DOHH2 (cell line): Measurements from ENCODE around the gene ANXA2.

ENCODE experiments used
- H3F3A ChIP-seq: fragments of 200-600 bp; sonication (generic), shearing (Covaris generic); 2 replicates; pipeline ENCODE4 v1.6.0; 2016; ENCODE audit warnings: antibody characterized with exemption, mild to moderate bottlenecking; ENCODE audit not compliant: control insufficient read depth, insufficient read depth
- H3K27ac ChIP-seq: fragments of 200-600 bp; sonication (generic); 2 replicates; pipeline ENCODE4 v1.5.1; 2014; ENCODE audit warnings: low read depth, mild to moderate bottlenecking, low read length, moderate library complexity
- H3K27me3 ChIP-seq: fragments of 200-600 bp; sonication (generic); 2 replicates; pipeline ENCODE4 v1.6.1; 2014; ENCODE audit warnings: mild to moderate bottlenecking, low read length, mixed read lengths; ENCODE audit not compliant: control insufficient read depth
- H3K36me3 ChIP-seq: fragments of 200-600 bp; sonication (generic); 2 replicates; pipeline ENCODE4 v1.6.1; 2014; ENCODE audit warnings: mild to moderate bottlenecking, low read length, moderate library complexity, mixed read lengths; ENCODE audit not compliant: control insufficient read depth
- H3K4me1 ChIP-seq: fragments of 200-600 bp; sonication (generic); 2 replicates; pipeline ENCODE4 v1.6.1; 2014; ENCODE audit warnings: mild to moderate bottlenecking, low read length, mixed read lengths; ENCODE audit not compliant: control insufficient read depth
- H3K4me2 ChIP-seq: fragments of 200-600 bp; sonication (generic); 2 replicates; pipeline ENCODE4 v1.6.0; 2014; ENCODE audit warnings: mild to moderate bottlenecking, low read length, moderate library complexity
- H3K4me3 ChIP-seq: fragments of 200-600 bp; sonication (generic); 2 replicates; pipeline ENCODE4 v1.5.1; 2014; ENCODE audit warnings: mild to moderate bottlenecking, low read length, mixed read lengths
- H3K79me2 ChIP-seq: fragments of 200-600 bp; sonication (generic); 2 replicates; pipeline ENCODE4 v1.6.1; 2014; ENCODE audit warnings: mild to moderate bottlenecking, low read length, mixed read lengths; ENCODE audit not compliant: control insufficient read depth
- H3K9me2 ChIP-seq: fragments of 200-600 bp; sonication (generic); replicated peaks from 2 replicates; pipeline ENCODE4 v1.6.1; 2014; ENCODE audit warnings: mild to moderate bottlenecking, low read length, mixed read lengths; ENCODE audit not compliant: control insufficient read depth
- H3K9me3 ChIP-seq: fragments of 200-600 bp; sonication (generic); 2 replicates; pipeline ENCODE4 v1.6.1; 2014; ENCODE audit warnings: antibody characterized with exemption, low read length, mixed read lengths; ENCODE audit not compliant: control insufficient read depth, insufficient read depth
- H4K20me1 ChIP-seq: fragments of 200-600 bp; sonication (generic); 2 replicates; pipeline ENCODE4 v1.6.0; 2014; ENCODE audit warnings: low read depth, mild to moderate bottlenecking, antibody characterized with exemption, low read length, moderate library complexity; ENCODE audit not compliant: control insufficient read depth, insufficient read depth
- CTCF ChIP-seq: fragments of 200-600 bp; sonication (generic); IDR thresholded peaks from one replicate; pipeline ENCODE4 v1.5.1; 2014; ENCODE audit warnings: antibody characterized with exemption, mild to moderate bottlenecking, low read depth, low read length; ENCODE audit not compliant: poor library complexity, severe bottlenecking
- EZH2phosphoT487 ChIP-seq: fragments of 200-600 bp; sonication (generic); IDR thresholded peaks from 2 replicates; pipeline ENCODE4 v1.6.1; 2017; ENCODE audit warnings: borderline replicate concordance, mild to moderate bottlenecking, antibody characterized with exemption, low read length, moderate library complexity, mixed read lengths

Gene ANXA2

GRCh38 chr15:60346653-60347052 lies 51.1 kb downstream of the ANXA2 start:
- no peak overlapping the region for H3K4me2 ChIP-seq
- H3K9me3 ChIP-seq: no peaks in the 10 kb centered on the region
- H3K27me3 ChIP-seq: no peaks in the 10 kb centered on the region
- no peaks in the 10 kb centered on the region for H4K20me1 ChIP-seq
- no peaks in the 10 kb centered on the region for H3F3A ChIP-seq
- no peak overlapping the region for H3K4me3 ChIP-seq
- H3K4me1 ChIP-seq: no peaks in the 10 kb centered on the region
- no peaks in the 10 kb centered on the region for H3K79me2 ChIP-seq
- no peak overlapping the region for H3K27ac ChIP-seq
- H3K36me3 ChIP-seq: no peaks in the 10 kb centered on the region
- no peak for TF ChIP-seq EZH2phosphoT487
- no peak for TF ChIP-seq CTCF
- no peaks in the 10 kb centered on the region for H3K9me2 ChIP-seq

- Histone ChIP-seq H3K27me3 (no peaks in the 10 kb centered on the region), H3K27ac (no peak overlapping the region), H3K9me3 (no peaks in the 10 kb centered on the region), H3K36me3 (no peaks in the 10 kb centered on the region), H3F3A (no peaks in the 10 kb centered on the region), H4K20me1 (no peaks in the 10 kb centered on the region), H3K9me2 (no peaks in the 10 kb centered on the region), H3K4me1 (no peaks in the 10 kb centered on the region), H3K4me2 (no peak overlapping the region), H3K79me2 (no peaks in the 10 kb centered on the region), H3K4me3 (no peak overlapping the region)
- TF ChIP-seq CTCF: no peak
- TF ChIP-seq EZH2phosphoT487: no peak
These were observed 51.7 kb downstream of the ANXA2 start for GRCh38 chr15:60346077-60346476.

- Histone ChIP-seq H3K9me3 (no peaks in the 10 kb centered on the region), H3K9me2 (no peaks in the 10 kb centered on the region), H3K4me2 (no peak overlapping the region), H3F3A (no peaks in the 10 kb centered on the region), H4K20me1 (no peaks in the 10 kb centered on the region), H3K79me2 (no peaks in the 10 kb centered on the region), H3K4me3 (no peak overlapping the region), H3K36me3 (no peaks in the 10 kb centered on the region), H3K27me3 (no peaks in the 10 kb centered on the region), H3K27ac (no peak overlapping the region), H3K4me1 (no peaks in the 10 kb centered on the region)
- TF ChIP-seq CTCF (no peak), EZH2phosphoT487 (no peak)
These were observed 52.2 kb downstream of the ANXA2 start for GRCh38 chr15:60345598-60345997.

- H3K9me3 ChIP-seq: no peaks in the 10 kb centered on the region
- no peaks in the 10 kb centered on the region for H3K27me3 ChIP-seq
- no peaks in the 10 kb centered on the region for H3K36me3 ChIP-seq
- no peaks in the 10 kb centered on the region for H3K9me2 ChIP-seq
- H4K20me1 ChIP-seq: no peaks in the 10 kb centered on the region
- no peak overlapping the region for H3K27ac ChIP-seq
- H3K4me3 ChIP-seq: no peak overlapping the region
- H3K79me2 ChIP-seq: no peaks in the 10 kb centered on the region
- no peaks in the 10 kb centered on the region for H3K4me1 ChIP-seq
- H3K4me2 ChIP-seq: no peak overlapping the region
- TF ChIP-seq CTCF (no peak), EZH2phosphoT487 (no peak)
- no peaks in the 10 kb centered on the region for H3F3A ChIP-seq
These were observed 52.8 kb downstream of the ANXA2 start for GRCh38 chr15:60344987-60345386.
